Neural cell (in vitro differentiated cells): ENCODE measurements around the gene SNRNP70. TPM values are rescaled to one million over a fixed set of nuclear protein-coding genes. Genes with fewer than 3 reads are reported as not detected.

ENCODE experiments used
- H2AFZ ChIP-seq: fragments of 200-600, 300-800 bp; sonication (generic), shearing (Covaris generic); 2 replicates; pipeline ENCODE4 v1.6.0; 2014; ENCODE audit warnings: low read depth, mild to moderate bottlenecking, antibody characterized with exemption, low read length, moderate library complexity
- H3F3A ChIP-seq: fragments of 200-600 bp; shearing (Covaris generic); 2 replicates; pipeline ENCODE4 v1.6.1; 2016; ENCODE audit warnings: mild to moderate bottlenecking, moderate library complexity, mixed read lengths, antibody characterized with exemption, low read length; ENCODE audit not compliant: insufficient read depth, poor library complexity, severe bottlenecking
- H3K27ac ChIP-seq: fragments of 200-600, 300-800 bp; sonication (generic), shearing (Covaris generic); 2 replicates; pipeline ENCODE4 v1.5.1; 2014; ENCODE audit warnings: mild to moderate bottlenecking, low read length, moderate library complexity
- H3K27me3 ChIP-seq: fragments of 300-800, 200-600 bp; sonication (generic), shearing (Covaris generic); 2 replicates; pipeline ENCODE4 v1.6.0; 2014; ENCODE audit warnings: mild to moderate bottlenecking, low read depth, low read length, moderate library complexity; ENCODE audit not compliant: insufficient read depth
- H3K36me3 ChIP-seq: fragments of 300-800, 200-600 bp; sonication (generic), shearing (Covaris generic); 2 replicates; pipeline ENCODE4 v1.5.1; 2014; ENCODE audit warnings: mild to moderate bottlenecking, antibody characterized with exemption, low read length, moderate library complexity; ENCODE audit not compliant: insufficient read depth
- H3K4me2 ChIP-seq: fragments of 300-800, 200-600 bp; sonication (generic), shearing (Covaris generic); 2 replicates; pipeline ENCODE4 v1.6.0; 2014; ENCODE audit warnings: mild to moderate bottlenecking, low read length
- H3K4me3 ChIP-seq: fragments of 300-800, 200-600 bp; sonication (generic), shearing (Covaris generic); 2 replicates; pipeline ENCODE4 v1.5.1; 2014; ENCODE audit warnings: mild to moderate bottlenecking, low read length, moderate library complexity
- H3K79me2 ChIP-seq: fragments of 200-600 bp; shearing (Covaris generic); replicated peaks from 2 replicates; pipeline ENCODE4 v1.6.0; 2014; ENCODE audit warnings: mild to moderate bottlenecking, low read length, moderate library complexity; ENCODE audit not compliant: insufficient read depth
- H3K9ac ChIP-seq: fragments of 300-800, 200-600 bp; sonication (generic), shearing (Covaris generic); 2 replicates; pipeline ENCODE4 v1.6.1; 2016; ENCODE audit warnings: mild to moderate bottlenecking, low read length, mixed read lengths
- H3K9me2 ChIP-seq: fragments of 200-600 bp; shearing (Covaris generic); 2 replicates; pipeline ENCODE4 v1.6.1; 2016; ENCODE audit warnings: mild to moderate bottlenecking, low read length, mixed read lengths; ENCODE audit not compliant: insufficient read depth
- H3K9me3 ChIP-seq: fragments of 200-600, 300-800 bp; sonication (generic), shearing (Covaris generic); 2 replicates; pipeline ENCODE4 v1.6.1; 2016; ENCODE audit warnings: mild to moderate bottlenecking, mixed run types, low read length, moderate library complexity, mixed read lengths
- H4K20me1 ChIP-seq: fragments of 200-600 bp; shearing (Covaris generic); 2 replicates; pipeline ENCODE4 v1.6.1; 2016; ENCODE audit warnings: mild to moderate bottlenecking, mixed run types; ENCODE audit not compliant: insufficient read depth
- EP300 ChIP-seq: fragments of 450-650 bp; conservative IDR thresholded peaks from 2 replicates; pipeline ENCODE4 v1.6.1; 2014; ENCODE audit warnings: antibody characterized with exemption, mild to moderate bottlenecking, moderate library complexity; ENCODE audit not compliant: poor library complexity, severe bottlenecking
- EZH2 ChIP-seq: fragments of 200-600, 300-800 bp; shearing (Covaris generic), sonication (generic); IDR thresholded peaks from 2 replicates; pipeline ENCODE4 v1.6.1; 2014; ENCODE audit warnings: antibody characterized with exemption, low read length, borderline replicate concordance, mild to moderate bottlenecking; ENCODE audit not compliant: insufficient read depth, poor library complexity, severe bottlenecking
- MXI1 ChIP-seq: fragments of 450-650 bp; conservative IDR thresholded peaks from 2 replicates; pipeline ENCODE4 v1.6.1; 2014; ENCODE audit warnings: antibody characterized with exemption, mild to moderate bottlenecking; ENCODE audit not compliant: poor library complexity, severe bottlenecking
- POLR2AphosphoS5 ChIP-seq: IDR thresholded peaks from 2 replicates; pipeline ENCODE4 v1.6.1; 2012
- RAD21 ChIP-seq: fragments of 450-650 bp; conservative IDR thresholded peaks from 2 replicates; pipeline ENCODE4 v1.6.1; 2014; ENCODE audit warnings: antibody characterized with exemption, mild to moderate bottlenecking, moderate library complexity
- REST ChIP-seq: IDR thresholded peaks from 2 replicates; pipeline ENCODE4 v1.6.1; 2012; ENCODE audit warnings: borderline replicate concordance
- SMC3 ChIP-seq: fragments of 450-650 bp; conservative IDR thresholded peaks from 2 replicates; pipeline ENCODE4 v1.6.1; 2014; ENCODE audit warnings: antibody characterized with exemption, mild to moderate bottlenecking, moderate library complexity; ENCODE audit not compliant: poor library complexity
- TAF1 ChIP-seq: IDR thresholded peaks from 2 replicates; pipeline ENCODE4 v1.6.1; 2012; ENCODE audit warnings: low read depth
- polyA plus RNA-seq: library from polyadenylated mRNA; depleted of rRNA; stranded (reverse); fragments of >200 nt; gene quantifications from 2 replicates; pipeline ENCODE4 v1.2.3, GENCODE V29; 2014
- TF ChIP-seq, protein P1 (sequence below): fragments of 450-650 bp; IDR thresholded peaks from 2 replicates; pipeline ENCODE4 v1.5.1; 2014; ENCODE audit warnings: antibody characterized with exemption, mild to moderate bottlenecking, moderate library complexity; ENCODE audit not compliant: poor library complexity, severe bottlenecking

SNRNP70 gene
- polyA plus RNA-seq, 1 donor from 2014 or later, result 721 TPM

DNA sequence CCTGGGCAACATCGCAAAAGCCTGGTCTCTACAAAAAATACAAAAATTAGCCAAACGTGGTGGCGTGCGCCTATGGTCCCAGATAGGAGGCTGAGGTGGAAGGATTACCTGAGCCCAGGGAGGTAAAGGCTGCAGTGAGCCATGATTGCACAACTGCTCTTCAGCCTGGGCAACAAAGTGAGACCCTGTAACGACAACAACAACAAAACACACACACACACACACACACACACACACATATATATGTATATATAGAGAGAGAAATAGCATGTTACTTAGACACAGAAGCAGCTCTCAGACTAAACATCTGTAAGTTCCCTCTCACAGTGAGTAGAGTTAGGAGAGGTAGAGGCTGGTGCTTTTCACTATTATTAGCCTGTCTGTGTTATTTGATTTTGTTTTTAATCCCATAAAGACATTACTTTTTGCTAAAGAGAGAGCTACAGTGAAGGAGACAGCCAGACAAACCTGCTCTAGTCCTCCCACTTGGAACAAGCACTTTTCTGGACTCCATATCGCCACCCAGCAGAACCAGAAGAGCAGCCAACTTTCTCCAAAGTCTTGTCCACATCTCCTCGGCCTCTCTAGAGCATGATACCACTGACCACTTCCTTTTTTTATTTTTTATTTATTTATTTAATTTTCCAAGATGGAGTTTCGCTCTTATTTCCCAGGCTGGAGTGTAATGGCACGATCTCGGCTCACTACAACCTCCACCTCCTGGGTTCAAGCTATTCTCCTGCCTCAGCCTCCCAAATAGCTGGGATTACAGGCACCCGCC is 26.2 kb downstream of the SNRNP70 start:
- H3K79me2 ChIP-seq, result no peaks in the 10 kb centered on the region
- H3K36me3 ChIP-seq, result no peaks in the 10 kb centered on the region
- H3K9me2 ChIP-seq, result no peaks in the 10 kb centered on the region
- H4K20me1 ChIP-seq, result peaks cover 3% of the 10 kb centered on the region
- H3K9me3 ChIP-seq, result no peaks in the 10 kb centered on the region
- no peaks in the 10 kb centered on the region for H3F3A ChIP-seq
- H2AFZ ChIP-seq, result no peak overlapping the region
- H3K4me3 ChIP-seq, result no peak overlapping the region
- TF ChIP-seq POLR2AphosphoS5, result no peak
- TF ChIP-seq MXI1, result no peak
- TF ChIP-seq EZH2, result no peak
- TF ChIP-seq REST, result no peak
- TF ChIP-seq, protein P1, sequence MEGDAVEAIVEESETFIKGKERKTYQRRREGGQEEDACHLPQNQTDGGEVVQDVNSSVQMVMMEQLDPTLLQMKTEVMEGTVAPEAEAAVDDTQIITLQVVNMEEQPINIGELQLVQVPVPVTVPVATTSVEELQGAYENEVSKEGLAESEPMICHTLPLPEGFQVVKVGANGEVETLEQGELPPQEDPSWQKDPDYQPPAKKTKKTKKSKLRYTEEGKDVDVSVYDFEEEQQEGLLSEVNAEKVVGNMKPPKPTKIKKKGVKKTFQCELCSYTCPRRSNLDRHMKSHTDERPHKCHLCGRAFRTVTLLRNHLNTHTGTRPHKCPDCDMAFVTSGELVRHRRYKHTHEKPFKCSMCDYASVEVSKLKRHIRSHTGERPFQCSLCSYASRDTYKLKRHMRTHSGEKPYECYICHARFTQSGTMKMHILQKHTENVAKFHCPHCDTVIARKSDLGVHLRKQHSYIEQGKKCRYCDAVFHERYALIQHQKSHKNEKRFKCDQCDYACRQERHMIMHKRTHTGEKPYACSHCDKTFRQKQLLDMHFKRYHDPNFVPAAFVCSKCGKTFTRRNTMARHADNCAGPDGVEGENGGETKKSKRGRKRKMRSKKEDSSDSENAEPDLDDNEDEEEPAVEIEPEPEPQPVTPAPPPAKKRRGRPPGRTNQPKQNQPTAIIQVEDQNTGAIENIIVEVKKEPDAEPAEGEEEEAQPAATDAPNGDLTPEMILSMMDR, result no peak
- no peak for TF ChIP-seq EP300
- TF ChIP-seq RAD21, result no peak
- no peak for TF ChIP-seq SMC3
- TF ChIP-seq TAF1, result no peak
- no peak overlapping the region for H3K27ac ChIP-seq
- H3K9ac ChIP-seq, result no peak overlapping the region
- no peak overlapping the region for H3K4me2 ChIP-seq
- H3K27me3 ChIP-seq, result no peaks in the 10 kb centered on the region

- H3K4me3 ChIP-seq, result peak within 1 kb of the TSS; percentile 95
- no peaks in the 10 kb centered on the region for H3K9me3 ChIP-seq
- peak within 1 kb of the TSS; percentile 71 for H3K27ac ChIP-seq
- no peaks in the 10 kb centered on the region for H3K36me3 ChIP-seq
- peak within 1 kb of the TSS; percentile 82 for H3K9ac ChIP-seq
- H2AFZ ChIP-seq, result peak within 1 kb of the TSS; percentile 60
- H3K9me2 ChIP-seq, result no peaks in the 10 kb centered on the region
- no peaks in the 10 kb centered on the region for H3F3A ChIP-seq
- no peak for TF ChIP-seq EZH2
- TF ChIP-seq REST, result no peak
- TF ChIP-seq POLR2AphosphoS5, result peak; percentile 73
- peak; percentile 44 for TF ChIP-seq SMC3
- TF ChIP-seq TAF1, result no peak
- TF ChIP-seq RAD21, result peak; percentile 31
- TF ChIP-seq EP300, result peak; percentile 10
- TF ChIP-seq MXI1, result peak; percentile 48
- TF ChIP-seq, protein P1, result peak; percentile 82
- H3K27me3 ChIP-seq, result no peaks in the 10 kb centered on the region
- peak within 1 kb of the TSS; percentile 41 for H3K4me2 ChIP-seq
- H3K79me2 ChIP-seq, result no peaks in the 10 kb centered on the region
- H4K20me1 ChIP-seq, result no peaks in the 10 kb centered on the region
Observed at GRCh38 chr19:49113762-49114629, 28.7 kb downstream of the SNRNP70 start, which contains the start of gene LIN7B. LIN7B (plus strand) TSS chr19:49114370; CDS start chr19:49114405, 35 bp downstream.
